AG08395 (cell line): ENCODE data around the gene PRKX.
"Not testable (repeated sequence)": the region's sequence is repeated elsewhere in the genome, so short reads cannot be mapped to it uniquely, and the experiment has no call there.

Source experiments
- DNase-seq: peaks from one replicate; pipeline ENCODE4 v3.0.0; 2012; ENCODE audit warnings: mixed read lengths, low spot score

PRKX gene

GRCh38 chrX:3713225-3713936 lies at the start of gene PRKX:
Gene PRKX, minus strand, starts transcription at chrX:3713649. Its CDS starts 396 bp downstream, at chrX:3713253.
- DNase-seq = peak; percentile 56

DNA sequence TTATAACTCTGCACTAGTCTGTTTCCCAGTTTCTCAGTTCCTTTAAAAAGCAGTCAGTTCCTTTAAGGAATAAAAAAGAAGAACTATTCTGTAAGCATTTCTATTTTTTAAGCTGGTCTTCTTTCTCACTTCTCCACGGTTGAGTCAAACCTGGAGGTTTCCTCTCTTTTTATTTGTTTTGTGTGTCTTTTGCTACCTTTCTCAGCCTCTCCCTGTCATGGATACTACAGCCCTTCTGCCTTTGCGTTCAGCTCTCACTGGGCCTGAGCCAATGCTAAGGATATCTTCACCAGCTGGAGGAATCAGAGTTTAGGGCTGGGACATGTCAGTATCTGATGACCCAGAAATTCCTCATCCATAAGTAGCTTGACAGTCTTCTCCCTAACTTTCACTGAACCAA lies 49.7 kb upstream of the PRKX start:
- no peak for DNase-seq

- DNase-seq = no peak
Measured at GRCh38 chrX:3757510-3758025, 44.1 kb upstream of the PRKX start.

- no peak for DNase-seq
Measured at GRCh38 chrX:3748052-3748559, 34.7 kb upstream of the PRKX start.

GRCh38 chrX:3743801-3744439 lies 30.5 kb upstream of the PRKX start:
- no peak for DNase-seq

DNA sequence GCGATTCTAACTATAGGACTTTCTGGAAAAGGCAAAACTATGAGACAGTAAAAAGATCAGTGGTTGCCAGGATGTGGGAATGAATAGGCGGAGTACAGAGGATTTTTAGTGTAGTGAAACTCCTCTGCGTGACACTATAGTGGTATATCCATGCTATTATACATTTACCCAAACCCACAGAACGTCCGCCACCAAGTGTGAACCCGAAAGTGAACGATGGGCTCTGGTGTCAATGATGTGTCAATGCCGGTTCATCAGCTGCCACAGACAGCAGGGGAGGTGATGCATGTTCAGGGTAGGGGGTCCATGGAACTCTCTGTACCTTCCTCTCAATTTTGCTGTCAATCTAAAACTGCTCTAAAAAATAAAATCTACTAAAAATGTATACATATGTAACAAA lies 27.5 kb upstream of the PRKX start:
- DNase-seq = not testable (repeated sequence)

GRCh38 chrX:3738509-3738908 lies 25.1 kb upstream of the PRKX start:
- no peak for DNase-seq

GRCh38 chrX:3736536-3736935 lies 23.1 kb upstream of the PRKX start:
- not testable (repeated sequence) for DNase-seq

GRCh38 chrX:3735891-3736290 lies 22.4 kb upstream of the PRKX start:
- DNase-seq = not testable (repeated sequence)

DNA sequence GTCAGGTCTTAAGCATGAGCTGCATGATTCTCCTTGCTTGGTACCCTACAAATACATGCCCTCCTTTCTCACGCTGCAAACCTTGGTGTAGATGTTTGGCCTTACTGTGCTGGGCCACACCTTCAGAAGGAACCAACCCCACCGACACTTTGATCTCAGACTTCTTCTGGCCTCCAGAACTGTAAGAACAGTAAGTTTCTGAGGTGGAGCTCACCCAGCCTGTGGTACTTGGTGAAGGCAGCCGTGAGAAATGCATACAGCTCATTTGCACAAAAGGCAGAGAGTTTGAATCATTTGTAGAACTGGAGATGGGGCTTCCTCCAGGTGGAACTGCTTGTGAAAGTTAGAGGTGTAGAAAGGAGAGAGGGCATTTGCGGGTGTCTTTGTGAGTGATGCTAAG lies 21.0 kb upstream of the PRKX start:
- DNase-seq = not testable (repeated sequence)

GRCh38 chrX:3733043-3733430 lies 19.6 kb upstream of the PRKX start:
- no peak for DNase-seq

DNA sequence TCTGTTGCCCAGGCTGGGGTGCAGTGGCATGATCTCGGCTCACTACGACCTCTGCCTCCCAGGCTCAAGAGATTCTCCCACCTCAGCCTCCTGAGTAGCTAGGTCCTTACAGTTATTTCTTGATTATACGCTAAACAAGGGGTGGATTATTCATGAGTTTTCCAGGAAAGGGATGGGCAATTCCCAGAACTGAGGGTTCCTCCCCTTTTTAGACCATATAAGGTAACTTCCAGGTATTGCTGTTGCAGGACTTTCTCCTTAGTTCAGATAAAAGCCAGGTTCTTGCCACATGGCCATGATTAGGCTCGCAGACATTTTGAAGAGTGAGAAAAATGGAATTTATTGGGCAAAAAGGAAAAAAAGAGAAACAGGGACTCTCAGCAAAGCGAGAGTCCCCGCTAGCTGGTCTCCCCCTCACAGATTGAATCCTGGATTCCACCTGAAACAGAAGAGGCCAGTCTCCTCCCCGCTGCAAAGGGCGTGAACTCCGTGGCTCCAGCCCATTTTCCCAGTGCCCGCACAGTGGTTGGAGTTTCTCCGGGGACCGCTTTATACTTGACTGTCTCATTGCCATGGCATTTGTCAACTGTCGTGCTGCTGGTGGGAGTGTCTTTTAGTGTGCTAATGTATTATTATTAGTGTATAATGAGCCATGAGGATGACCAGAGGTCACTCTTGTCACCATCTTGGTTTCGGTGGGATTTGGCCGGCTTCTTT lies 19.0 kb upstream of the PRKX start:
- DNase-seq = not testable (repeated sequence)

GRCh38 chrX:3728454-3728853 lies 15.0 kb upstream of the PRKX start:
- no peak for DNase-seq

GRCh38 chrX:3723460-3723859 lies 10.0 kb upstream of the PRKX start:
- DNase-seq = not testable (repeated sequence)

- DNase-seq = no peak
Measured at GRCh38 chrX:3717742-3718420, 4.4 kb upstream of the PRKX start.

- no peak for DNase-seq
Measured at GRCh38 chrX:3715921-3716320, 2.5 kb upstream of the PRKX start.

- not testable (repeated sequence) for DNase-seq
Measured at GRCh38 chrX:3714706-3715479, 1.4 kb upstream of the PRKX start.

DNA sequence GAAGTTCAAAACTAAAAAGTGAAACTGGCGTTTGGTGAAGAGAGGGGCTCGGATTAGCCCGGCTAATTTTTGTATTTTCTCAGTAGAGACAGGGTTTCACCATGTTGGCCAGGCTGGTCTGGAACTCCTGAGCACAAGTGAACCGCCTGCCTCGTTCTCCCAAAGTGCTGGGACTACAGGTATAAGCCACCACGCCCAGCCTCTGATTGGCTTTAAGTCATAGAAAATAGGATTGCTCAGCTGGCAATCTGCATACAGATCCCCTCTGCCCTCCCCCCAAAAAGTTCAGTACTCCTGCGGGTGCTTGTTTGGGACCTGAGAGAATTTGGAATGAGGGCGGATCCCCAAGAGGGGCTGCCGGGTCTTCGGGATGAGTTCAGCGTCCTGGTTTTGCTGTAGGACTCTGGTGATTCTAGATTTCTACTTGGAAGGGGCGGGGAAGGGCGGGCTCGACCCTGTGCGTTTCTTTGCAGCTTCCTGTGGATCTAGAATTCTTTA lies 537 bp upstream of the PRKX start:
- DNase-seq = no peak

- no peak for DNase-seq
Measured at GRCh38 chrX:3712870-3713224, 602 bp downstream of the PRKX start.

- peak; percentile 22 for DNase-seq
Measured at GRCh38 chrX:3712051-3712869, 1.2 kb downstream of the PRKX start.
